Stomach (tissue), 9 donors: ENCODE results near the gene ERC2. TPM values are rescaled to one million over a fixed set of nuclear protein-coding genes. Genes with fewer than 3 reads are reported as not detected.

Experiments used
- DNase-seq, 2 donors: peaks; one replicate each; pipeline versions ENCODE4 v3.0.0 to v3.0.0-alpha.2; 2013 to 2019
- H3K27ac ChIP-seq, 5 donors: fragments of 200-600 bp in 4 of 5; sonication (generic) in 4 of 5; one replicate each; pipeline ENCODE4 v1.5.1; 2013 to 2019; ENCODE audit warnings: mild to moderate bottlenecking in 1 of 5, moderate library complexity in 1 of 5
- H3K27me3 ChIP-seq, 3 donors: fragments of 200-600 bp; sonication (generic); one replicate each; pipeline ENCODE4 v1.5.1; 2017 to 2019; ENCODE audit warnings: mixed run types in 1 of 3
- H3K36me3 ChIP-seq, 4 donors: fragments of 200-600 bp; sonication (generic); 1 replicate in 3 of 4; 2 replicates in 1 of 4; pipeline ENCODE4 v1.5.1; 2016 to 2019
- H3K4me1 ChIP-seq, 4 donors: fragments of 200-600 bp; sonication (generic); one replicate each; pipeline ENCODE4 v1.5.1; 2016 to 2019
- H3K4me3 ChIP-seq, 4 donors: fragments of 200-600 bp; sonication (generic) in 3 of 4; one replicate each; pipeline ENCODE4 v1.5.1; 2016 to 2019; ENCODE audit warnings: mild to moderate bottlenecking in 1 of 4
- H3K9me3 ChIP-seq, 4 donors: fragments of 200-600 bp; sonication (generic); one replicate each; pipeline ENCODE4 v1.5.1; 2016 to 2019
- EP300 ChIP-seq: sonication (generic); formaldehyde crosslinking; IDR thresholded peaks from one replicate; pipeline ENCODE4 v1.6.1; 2017; ENCODE audit warnings: antibody characterized with exemption
- POLR2A ChIP-seq, 4 donors: fragments of 450-650 bp; IDR thresholded peaks; one replicate each; pipeline ENCODE4 v1.6.1; 2016; ENCODE audit warnings: antibody characterized with exemption in 4 of 4, control low read depth in 2 of 4, mild to moderate bottlenecking in 1 of 4, moderate library complexity in 1 of 4
- POLR2AphosphoS5 ChIP-seq, 3 donors: sonication (generic); formaldehyde crosslinking; IDR thresholded peaks; one replicate each; pipeline ENCODE4 v1.6.1; 2016; ENCODE audit warnings: antibody characterized with exemption in 3 of 3
- WGBS, 5 donors: extraction: QIAGEN DNeasy Blood & Tissue Kit in 3 of 5; methylation state at CpG; one replicate each; pipeline versions ENCODE4 v1.1.5 to v1.1.7; 2013 to 2018; 5-methylcytosine and 5-hydroxymethylcytosine counted together
- intact Hi-C: fragments of 100-400 bp; cut with DNase I; formaldehyde crosslinking; loops from one replicate; pipeline ENCODE4 v1.15.1; 2023; ENCODE audit warnings: low total_unique reads
- polyA plus RNA-seq, 3 donors: library from polyadenylated mRNA; stranded (reverse); fragments of 200-250 nt; gene quantifications; one replicate each; pipeline ENCODE4 v1.2.3, GENCODE V29; 2013
- total RNA-seq, 5 donors: library from RNA; depleted of rRNA; stranded (reverse); fragments of >200 nt; gene quantifications; one replicate each; pipeline versions ENCODE4 v1.1.0 to v1.2.3, GENCODE V29; 2014 to 2016
- TF ChIP-seq, protein P1 (sequence below), 7 experiments: fragments of 450-650 bp in 4 of 7; fragments of 200-600 bp in 3 of 7; sonication (generic) in 3 of 7; IDR thresholded peaks; one replicate each; pipeline ENCODE4 v1.5.1; 2016 to 2019; ENCODE audit warnings: antibody characterized with exemption in 7 of 7, control low read depth in 2 of 7, mild to moderate bottlenecking in 1 of 7
- donor health status: healthy with polysubstance abuse.
- donor health status: Bipolar disorder and iron deficiency.
- donor health status: healthy.

ERC2 gene
- total and polyA plus RNA-seq, 8 donors = 0.43 to 3.1 (median 1.3) TPM; not detected in 2

DNA sequence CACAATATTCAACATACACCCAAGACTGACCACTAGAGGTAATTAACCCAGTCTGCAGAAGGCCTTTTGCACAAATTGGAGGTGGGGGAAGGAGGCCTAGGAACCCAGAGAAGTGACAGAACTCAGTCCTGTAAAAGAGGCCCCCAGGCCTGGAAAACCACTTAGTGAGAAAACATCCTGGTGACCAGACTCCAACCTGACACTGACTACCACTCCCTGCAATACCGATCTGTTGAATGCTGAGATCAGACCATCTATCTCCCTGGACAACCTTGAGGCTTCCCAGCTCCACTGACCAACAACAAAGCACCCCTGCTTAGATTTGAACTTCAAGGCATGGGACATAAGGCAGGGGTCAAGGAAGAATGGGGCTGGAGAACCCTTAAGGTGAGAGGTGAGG lies 719.2 kb downstream of the ERC2 start:
- 93 to 100% (median 96%) methylated on average over 1 of the region's 1 CpG for WGBS, 5 donors
- no peaks in the 10 kb centered on the region for H3K4me1 ChIP-seq
- H3K9me3 ChIP-seq = no peaks in the 10 kb centered on the region
- no peak for DNase-seq
- no peaks in the 10 kb centered on the region for H3K36me3 ChIP-seq
- TF ChIP-seq POLR2AphosphoS5 (IDR thresholded peaks at IDR 0.05) (no peak), POLR2A (IDR thresholded peaks at IDR 0.05) (no peak)
- TF ChIP-seq, protein P1, sequence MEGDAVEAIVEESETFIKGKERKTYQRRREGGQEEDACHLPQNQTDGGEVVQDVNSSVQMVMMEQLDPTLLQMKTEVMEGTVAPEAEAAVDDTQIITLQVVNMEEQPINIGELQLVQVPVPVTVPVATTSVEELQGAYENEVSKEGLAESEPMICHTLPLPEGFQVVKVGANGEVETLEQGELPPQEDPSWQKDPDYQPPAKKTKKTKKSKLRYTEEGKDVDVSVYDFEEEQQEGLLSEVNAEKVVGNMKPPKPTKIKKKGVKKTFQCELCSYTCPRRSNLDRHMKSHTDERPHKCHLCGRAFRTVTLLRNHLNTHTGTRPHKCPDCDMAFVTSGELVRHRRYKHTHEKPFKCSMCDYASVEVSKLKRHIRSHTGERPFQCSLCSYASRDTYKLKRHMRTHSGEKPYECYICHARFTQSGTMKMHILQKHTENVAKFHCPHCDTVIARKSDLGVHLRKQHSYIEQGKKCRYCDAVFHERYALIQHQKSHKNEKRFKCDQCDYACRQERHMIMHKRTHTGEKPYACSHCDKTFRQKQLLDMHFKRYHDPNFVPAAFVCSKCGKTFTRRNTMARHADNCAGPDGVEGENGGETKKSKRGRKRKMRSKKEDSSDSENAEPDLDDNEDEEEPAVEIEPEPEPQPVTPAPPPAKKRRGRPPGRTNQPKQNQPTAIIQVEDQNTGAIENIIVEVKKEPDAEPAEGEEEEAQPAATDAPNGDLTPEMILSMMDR (IDR thresholded peaks at IDR 0.05) = no peak
- H3K4me3 ChIP-seq = no peak overlapping the region
- H3K27me3 ChIP-seq = no peaks in the 10 kb centered on the region
- H3K27ac ChIP-seq = no peak overlapping the region
- intact Hi-C loops = loop anchor here (10.0 kb wide), 1 partner anchor 264 kb away; the partner anchor contains the start of gene WNT5A

DNA sequence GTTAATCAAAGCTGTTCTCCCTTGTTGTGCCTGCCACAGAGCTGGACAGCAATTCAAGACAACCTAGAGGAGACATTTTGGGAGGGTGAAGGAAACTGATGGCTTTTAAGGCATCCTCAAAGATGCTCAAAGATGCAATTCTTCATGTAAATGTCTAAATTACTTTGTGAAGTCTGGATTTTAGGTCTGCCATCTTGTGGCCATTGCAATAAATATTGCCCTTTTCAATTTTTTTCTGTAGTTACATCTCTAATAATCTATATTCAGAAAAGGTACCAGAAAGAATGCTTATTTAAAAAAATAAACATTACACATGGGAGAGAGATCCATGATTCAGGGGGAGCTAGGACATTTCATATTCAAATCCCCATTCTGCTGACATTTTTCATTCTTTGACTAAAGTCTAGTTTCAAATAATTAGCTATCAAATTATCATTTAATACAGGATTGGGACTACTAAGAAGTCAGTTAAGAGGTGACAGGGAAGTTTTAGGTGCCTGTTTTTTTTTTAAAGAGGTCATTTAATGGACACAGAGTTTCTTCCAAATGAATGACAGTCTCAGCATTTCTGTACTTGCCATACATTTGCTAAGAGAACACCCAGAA lies 721.4 kb downstream of the ERC2 start:
- peak in 1 of 2 donors; percentile 29 for DNase-seq
- H3K4me3 ChIP-seq = no peak overlapping the region
- intact Hi-C loops = loop anchor here (10.0 kb wide), 1 partner anchor 262 kb away; the partner anchor contains the start of gene WNT5A
- H3K9me3 ChIP-seq = no peaks in the 10 kb centered on the region
- no peak overlapping the region for H3K27ac ChIP-seq
- no peaks in the 10 kb centered on the region for H3K27me3 ChIP-seq
- no peaks in the 10 kb centered on the region for H3K36me3 ChIP-seq
- TF ChIP-seq POLR2A (IDR thresholded peaks at IDR 0.05) = no peak
- TF ChIP-seq POLR2AphosphoS5 (IDR thresholded peaks at IDR 0.05) = no peak
- TF ChIP-seq, protein P1 (IDR thresholded peaks at IDR 0.05) = peak in 1 of 7 experiments; percentile 24
- TF ChIP-seq EP300 = no peak
- H3K4me1 ChIP-seq = no peaks in the 10 kb centered on the region

DNA sequence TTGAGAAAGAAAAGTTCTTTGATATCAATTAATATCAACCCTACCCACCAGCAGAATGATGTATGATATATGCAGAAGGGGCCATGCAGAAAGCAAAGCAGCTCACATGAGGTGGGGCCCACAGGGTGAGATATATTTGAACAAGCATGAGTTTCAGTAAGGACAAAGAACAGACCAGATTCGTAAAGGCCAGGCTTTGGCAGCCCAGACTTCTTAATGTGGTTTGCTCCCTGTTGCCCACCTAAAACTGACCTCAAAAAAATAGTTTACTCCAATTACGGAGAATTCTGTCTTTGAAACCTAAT lies 725.5 kb downstream of the ERC2 start:
- DNase-seq = no peak
- Histone ChIP-seq H3K9me3 (no peaks in the 10 kb centered on the region), H3K4me1 (no peaks in the 10 kb centered on the region), H3K27ac (no peak overlapping the region), H3K36me3 (no peaks in the 10 kb centered on the region), H3K27me3 (no peaks in the 10 kb centered on the region), H3K4me3 (no peak overlapping the region)
- WGBS, 5 donors = 84 to 92% (median 86%) methylated on average over 2 of the region's 2 CpGs
- intact Hi-C loops = loop anchor here (10.0 kb wide), 1 partner anchor 258 kb away; the partner anchor contains the start of gene WNT5A
- TF ChIP-seq, protein P1 (IDR thresholded peaks at IDR 0.05) = no peak
- TF ChIP-seq POLR2AphosphoS5 (IDR thresholded peaks at IDR 0.05) (no peak), POLR2A (IDR thresholded peaks at IDR 0.05) (no peak), EP300 (no peak)

DNA sequence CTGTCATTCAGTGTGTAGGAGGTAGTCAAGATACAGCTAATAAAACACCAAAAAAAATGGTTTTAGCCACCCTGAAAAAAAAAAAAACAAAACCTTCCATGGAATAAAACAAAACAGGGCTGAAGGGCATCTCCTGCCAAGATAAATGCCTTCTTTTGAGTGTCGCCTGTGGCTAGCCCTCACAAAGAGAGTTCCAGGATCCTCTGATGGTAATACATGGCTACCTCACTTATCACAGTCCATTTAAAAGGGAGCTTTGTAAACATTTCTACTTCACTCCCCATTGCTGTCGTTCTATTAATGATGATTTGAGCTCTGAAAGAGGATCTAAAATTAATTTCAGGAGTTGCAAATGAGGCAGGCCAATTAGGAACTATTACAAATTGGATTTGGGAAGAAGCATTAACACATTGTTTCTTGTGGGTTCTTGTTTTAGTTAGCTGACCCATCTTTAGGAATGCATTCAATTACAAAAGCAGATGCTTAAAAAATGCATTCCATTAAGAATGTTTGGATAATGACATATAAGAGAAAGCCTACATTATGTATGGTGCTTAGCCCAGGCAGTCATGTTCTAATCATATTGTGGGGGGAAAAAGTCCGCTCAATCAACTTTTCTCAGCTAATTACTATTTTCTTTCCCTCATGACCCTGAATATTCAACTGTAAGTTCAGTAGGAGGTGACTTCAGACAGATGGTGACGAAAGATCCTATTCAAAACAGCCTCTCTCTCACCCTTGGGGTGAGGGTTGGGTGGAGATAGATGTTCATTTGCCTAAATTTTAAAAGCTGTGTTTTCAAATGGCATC lies 726.0 kb downstream of the ERC2 start:
- intact Hi-C loops = loop anchor here (10.0 kb wide), 1 partner anchor 257 kb away; the partner anchor contains the start of gene WNT5A
- DNase-seq = no peak
- Histone ChIP-seq H3K36me3 (no peaks in the 10 kb centered on the region), H3K4me3 (no peak overlapping the region), H3K4me1 (no peaks in the 10 kb centered on the region), H3K27me3 (no peaks in the 10 kb centered on the region), H3K9me3 (no peaks in the 10 kb centered on the region), H3K27ac (no peak overlapping the region)
- WGBS, 5 donors = 72 to 85% (median 79%) methylated on average over 4 of the region's 4 CpGs
- TF ChIP-seq POLR2AphosphoS5 (IDR thresholded peaks at IDR 0.05) = no peak
- no peak for TF ChIP-seq POLR2A (IDR thresholded peaks at IDR 0.05)
- TF ChIP-seq, protein P1 (IDR thresholded peaks at IDR 0.05) = no peak
